SK-MEL-5 (cell line): Measurements from ENCODE around the gene OR5D16. TPM values are rescaled to one million over a fixed set of nuclear protein-coding genes. Genes with fewer than 3 reads are reported as not detected.
A peak's percentile ranks its signal among the peaks of the same experiment; 100 is the strongest.
"Not testable (repeated sequence)": the region's sequence is repeated elsewhere in the genome, so short reads cannot be mapped to it uniquely, and the experiment has no call there.

Source experiments
- DNase-seq: peaks from one replicate; pipeline ENCODE4 v3.0.0-alpha.2; 2016; ENCODE audit warnings: low read depth, low spot score
- in situ Hi-C: cut with HindIII; loops from 2 replicates; pipeline ENCODE4 v1.10.0; 2016; ENCODE audit warnings: low sequenced_read_pairs, high pct_unique_total_duplicates, low pct_unique_long_range_greater_than_20kb
- polyA plus RNA-seq, 2 experiments: library from polyadenylated mRNA; depleted of rRNA; stranded (reverse); fragments of >200 nt; gene quantifications; 2 replicates each; pipeline ENCODE4 v1.2.3, GENCODE V29; 2015
- total RNA-seq: library from RNA; depleted of rRNA; stranded (reverse); fragments of >200 nt; shearing (Covaris generic); gene quantifications from 2 replicates; pipeline ENCODE4 v1.2.3, GENCODE V29; 2014; rRNA removed

Gene OR5D16
- not detected in 2 replicates for total RNA-seq
- not detected in 2 replicates for polyA plus RNA-seq (2015; cell fraction: cytosol; rRNA removed)
- not detected in 2 replicates for polyA plus RNA-seq (2015; cell fraction: nucleus; rRNA removed)

GRCh38 chr11:55838452-55838851 lies at the start of gene OR5D16:
Gene OR5D16, plus strand, starts transcription at chr11:55838752. Its CDS starts 0 bp downstream, at chr11:55838752.
- in situ Hi-C loops: no loop called here

GRCh38 chr11:55791606-55792005 lies 46.9 kb upstream of the OR5D16 start:
- in situ Hi-C loops: no loop called here

More at GRCh38 chr11:55838452-55838851, at the start of gene OR5D16:
- DNase-seq: no peak

GRCh38 chr11:55793321-55793720 lies 45.2 kb upstream of the OR5D16 start:
- DNase-seq: peak; percentile 92
- in situ Hi-C loops: no loop called here

More at GRCh38 chr11:55791606-55792005, 46.9 kb upstream of the OR5D16 start:
- DNase-seq: no peak

GRCh38 chr11:55795256-55795655 lies 43.3 kb upstream of the OR5D16 start, which contains the start of gene OR5D14:
Gene OR5D14, plus strand, starts transcription at chr11:55795556. Its CDS starts 0 bp downstream, at chr11:55795556.
- in situ Hi-C loops: no loop called here
- no peak for DNase-seq

GRCh38 chr11:55806248-55806647 lies 32.3 kb upstream of the OR5D16 start:
- in situ Hi-C loops: no loop called here
- DNase-seq: no peak

GRCh38 chr11:55811067-55811466 lies 27.5 kb upstream of the OR5D16 start, which contains the start of gene OR5L1:
Gene OR5L1, plus strand, starts transcription at chr11:55811367. Its CDS starts 100 bp downstream, at chr11:55811467.
- DNase-seq: no peak
- in situ Hi-C loops: no loop called here

- in situ Hi-C loops: no loop called here
- no peak for DNase-seq
These were observed 19.2 kb upstream of the OR5D16 start, which contains the start of gene OR5D18 for GRCh38 chr11:55819330-55819729. Gene OR5D18, plus strand, starts transcription at chr11:55819630. Its CDS starts 0 bp downstream, at chr11:55819630.

DNA sequence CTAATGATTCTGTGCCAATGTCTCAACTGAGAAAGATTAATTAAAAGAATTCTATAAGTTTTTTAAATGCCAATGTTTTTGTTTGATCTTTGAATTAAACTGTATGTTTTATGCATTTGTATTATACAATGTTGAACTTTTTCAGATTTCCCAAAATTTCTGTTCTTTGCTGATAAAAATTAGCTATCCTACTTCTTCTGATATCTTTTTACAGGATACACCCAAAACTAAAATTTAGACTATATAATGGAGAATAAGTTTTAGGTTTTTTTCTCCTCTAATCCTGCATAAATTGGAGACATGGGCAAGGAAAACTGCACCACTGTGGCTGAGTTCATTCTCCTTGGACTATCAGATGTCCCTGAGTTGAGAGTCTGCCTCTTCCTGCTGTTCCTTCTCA lies 11.6 kb upstream of the OR5D16 start, which contains the start of gene OR5L2:
Gene OR5L2 (plus strand): TSS at position 301 of the 400 bp plus-strand sequence. CDS start 0 bp downstream, at position 301.
- DNase-seq: no peak
- in situ Hi-C loops: no loop called here

DNA sequence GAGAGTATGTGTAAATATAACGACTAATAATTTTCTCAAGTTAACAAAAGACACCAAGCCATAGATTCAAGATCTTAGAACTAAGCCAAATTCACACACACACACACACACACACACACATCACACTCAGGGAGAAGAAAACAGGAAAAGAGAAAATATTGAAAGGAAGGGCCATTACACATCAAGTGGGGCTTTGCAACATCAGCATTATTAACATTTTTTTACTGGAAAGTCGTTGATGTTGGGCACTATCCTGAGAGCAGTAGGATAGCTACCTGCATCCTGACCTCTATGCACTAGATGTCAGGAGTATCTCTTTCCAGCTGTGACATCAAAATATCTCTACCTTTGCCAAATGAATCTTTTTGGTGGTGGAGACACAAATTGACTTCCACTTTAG lies 8.9 kb downstream of the OR5D16 start:
- in situ Hi-C loops: no loop called here

DNA sequence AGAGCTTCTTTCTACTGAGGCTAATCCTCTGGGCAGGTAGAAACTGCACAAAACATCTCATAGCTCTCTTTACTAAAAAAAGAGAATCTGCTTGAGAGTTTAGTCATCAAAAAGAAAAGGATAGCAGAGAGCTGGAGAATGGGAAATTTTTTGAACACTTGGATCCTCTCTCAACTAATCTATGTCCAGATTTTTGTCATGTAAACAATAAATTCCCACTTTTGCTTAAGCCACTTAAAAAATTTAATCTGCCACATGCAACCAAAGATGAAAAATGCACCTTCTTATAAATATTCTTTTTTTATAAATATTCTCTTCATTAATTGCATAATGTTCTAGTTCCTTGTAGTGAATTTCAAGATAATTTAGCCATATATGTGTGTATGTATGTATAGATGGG lies 10.5 kb downstream of the OR5D16 start:
- in situ Hi-C loops: no loop called here
- no peak for DNase-seq

More for the DNA sequence above, 8.9 kb downstream of the OR5D16 start:
- DNase-seq: no peak

- in situ Hi-C loops: no loop called here
- DNase-seq: no peak
These were observed 13.6 kb downstream of the OR5D16 start for GRCh38 chr11:55852141-55852540.

DNA sequence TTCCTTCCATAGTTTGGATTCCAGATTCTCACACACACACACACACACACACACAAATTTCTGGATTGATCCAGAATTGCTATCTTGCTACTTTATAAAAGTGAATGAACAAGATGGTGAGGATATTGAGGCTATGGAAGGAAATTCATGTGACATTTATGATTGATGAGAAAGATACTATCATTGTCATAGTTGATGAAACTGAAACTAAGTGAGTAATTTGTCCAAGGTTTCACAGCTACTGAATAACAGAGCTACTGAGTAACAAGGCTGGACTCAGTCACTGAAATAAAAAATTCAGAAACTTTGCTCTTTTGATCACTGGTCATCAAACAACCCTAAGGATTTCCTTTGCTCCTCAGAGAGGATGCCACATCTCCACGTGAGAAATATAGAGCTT lies 16.2 kb downstream of the OR5D16 start:
- in situ Hi-C loops: no loop called here
- DNase-seq: peak; percentile 4

GRCh38 chr11:55867354-55867753 lies 28.8 kb downstream of the OR5D16 start:
- in situ Hi-C loops, DNase-seq: not testable (repeated sequence)

DNA sequence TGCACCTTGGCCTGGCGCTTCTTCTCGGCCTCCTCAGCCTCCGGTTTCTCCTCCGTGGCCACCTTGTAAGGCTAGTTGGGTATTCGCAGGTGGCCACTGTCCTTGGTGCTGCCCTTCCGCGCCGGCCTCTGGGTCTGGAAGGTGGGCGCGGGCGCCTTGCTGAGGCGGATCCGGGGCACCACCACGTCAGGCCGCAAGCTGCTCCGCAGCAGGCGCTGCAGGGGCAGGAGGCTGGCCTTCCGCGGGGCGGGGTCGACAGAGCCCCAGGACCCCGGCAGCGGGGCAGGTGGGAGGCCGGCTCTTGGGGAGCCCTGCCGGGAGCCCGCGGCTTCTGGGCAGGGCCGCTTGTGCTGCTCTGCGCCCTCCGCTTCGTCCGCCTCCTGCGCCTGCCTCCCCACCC lies 34.2 kb downstream of the OR5D16 start:
- in situ Hi-C loops, DNase-seq: not testable (repeated sequence)

- DNase-seq: peak; percentile 60
- in situ Hi-C loops: not testable (repeated sequence)
These were observed 34.6 kb downstream of the OR5D16 start for GRCh38 chr11:55873146-55873545.

DNA sequence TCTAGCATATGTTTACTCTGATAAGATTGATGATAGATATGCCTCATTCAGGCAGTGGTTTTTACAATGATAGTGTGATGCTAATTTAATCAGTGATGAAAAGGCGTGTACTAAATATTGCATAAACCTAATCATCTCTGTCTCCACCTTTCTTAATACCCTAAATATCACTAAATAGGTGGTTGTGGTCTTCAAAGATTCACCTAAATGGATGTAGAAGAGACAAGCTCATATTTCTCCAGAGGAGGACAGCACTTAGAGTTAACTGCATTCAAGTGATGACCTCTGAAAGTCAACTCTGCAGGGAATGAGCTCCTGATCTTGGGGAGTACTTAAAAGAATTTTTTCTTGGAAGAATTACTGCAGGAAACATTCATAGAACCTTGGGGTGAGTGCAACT lies 44.4 kb downstream of the OR5D16 start, which contains the start of gene TRIM51:
Gene TRIM51 (plus strand): TSS at position 301 of the 400 bp plus-strand sequence. CDS start 2,132 bp downstream, outside the sequence.
- in situ Hi-C loops: not testable (repeated sequence)

DNA sequence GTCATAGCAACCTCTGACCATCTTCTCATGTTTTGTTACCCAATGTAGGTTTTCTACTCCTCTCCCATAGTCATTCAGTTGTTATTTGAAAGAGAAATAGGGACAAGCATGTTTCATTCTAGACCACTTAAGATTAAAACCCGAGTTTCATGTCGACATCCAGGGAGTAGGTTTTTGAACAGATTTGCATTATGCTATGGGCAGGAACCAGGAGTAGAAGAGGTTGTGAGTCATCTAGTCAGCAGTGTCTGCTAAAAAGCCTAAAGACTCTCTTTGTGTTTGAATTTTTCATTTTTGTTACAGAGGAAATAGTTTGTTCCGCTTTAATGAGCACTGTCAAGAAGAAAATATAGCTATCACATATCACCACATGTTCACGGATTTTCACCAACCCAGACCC lies 46.4 kb downstream of the OR5D16 start:
- in situ Hi-C loops: not testable (repeated sequence)
- peak; percentile 73 for DNase-seq

More for the DNA sequence above, 44.4 kb downstream of the OR5D16 start, which contains the start of gene TRIM51:
- not testable (repeated sequence) for DNase-seq

- in situ Hi-C loops: not testable (repeated sequence)
- DNase-seq: peak; percentile 92
These were observed 46.9 kb downstream of the OR5D16 start for GRCh38 chr11:55885481-55885880.
